Measurements from ENCODE around the gene HCLS1. TPM values are rescaled to one million over a fixed set of nuclear protein-coding genes. Genes with fewer than 3 reads are reported as not detected.

HCLS1 gene
- total and polyA plus RNA-seq, 10 donors = 207 to 554 (median 349) TPM

DNA sequence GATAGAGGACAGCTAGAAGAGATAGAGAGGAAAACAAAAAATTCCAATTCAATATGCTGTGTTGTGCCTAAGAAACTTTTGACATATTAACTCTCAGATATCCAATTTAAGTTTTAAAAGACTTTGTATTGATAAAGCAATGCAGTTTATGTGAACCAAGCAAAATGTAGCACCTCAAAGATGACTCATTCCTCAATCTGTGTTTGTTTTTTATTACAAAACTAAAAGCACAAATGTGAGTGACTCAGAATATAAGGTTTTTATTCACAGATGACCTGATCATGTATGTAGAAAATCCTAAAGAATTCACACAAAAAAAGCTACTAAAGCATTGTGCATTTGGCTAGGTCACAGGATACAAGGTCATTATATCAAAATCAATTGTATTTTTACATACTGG is 11.1 kb downstream of the HCLS1 start:
- intact Hi-C loops (cut with DNase I; ENCODE audit: low total_unique reads) = no loop called here
- H3K27ac ChIP-seq = peak overlapping the region in 4 of 8 donors; percentile 24 to 64 (median 50)

DNA sequence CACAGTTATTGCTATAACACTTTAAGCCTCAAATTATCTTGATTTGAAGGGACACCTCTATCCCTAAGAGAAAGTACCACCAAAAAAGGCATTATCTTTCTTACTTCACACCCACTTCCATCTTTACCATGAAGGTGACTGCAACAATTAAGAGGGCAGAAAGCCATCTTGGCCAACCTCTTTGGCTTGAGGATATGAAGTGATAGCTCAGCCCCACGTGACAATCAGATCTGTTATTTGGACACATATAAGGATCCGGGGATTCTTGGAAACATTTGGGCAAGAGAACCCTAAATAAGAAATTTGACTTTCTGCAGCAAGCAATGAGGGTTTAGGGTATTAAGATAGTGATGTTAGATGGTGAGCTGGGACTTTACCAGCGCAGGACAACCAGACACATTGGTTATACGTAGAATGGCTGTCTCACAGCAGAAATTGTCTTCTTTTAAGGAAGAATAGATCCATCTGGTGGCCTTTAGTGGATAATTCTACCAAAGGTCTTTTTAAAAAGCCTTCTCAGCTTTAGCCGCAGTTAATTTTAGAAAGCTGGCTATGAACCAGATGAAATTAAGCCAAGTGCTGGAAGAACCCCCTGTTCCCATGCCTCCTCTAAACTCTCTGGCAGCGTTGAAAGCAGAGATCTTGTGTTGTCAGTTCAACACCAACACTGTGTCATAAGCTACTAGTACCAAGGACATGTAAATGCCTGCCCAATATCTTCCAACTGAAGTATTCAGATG is 12.3 kb downstream of the HCLS1 start:
- Histone ChIP-seq H3K4me1 (peaks cover 0 to 62% (median 29%) of the 10 kb centered on the region in 6 donors), H3K4me3 (no peak overlapping the region), H3K36me3 (peaks cover 0 to 91% (median 52%) of the 10 kb centered on the region in 6 donors), H3K9me3 (no peaks in the 10 kb centered on the region), H3K27ac (peak overlapping the region in 5 of 8 donors; percentile 9 to 64 (median 54)), H3K27me3 (replicated peaks in 1 of 7) (no peaks in the 10 kb centered on the region)
- DNase-seq = no peak
- intact Hi-C loops (cut with DNase I; ENCODE audit: low total_unique reads) = no loop called here
- TF ChIP-seq POLR2AphosphoS5 (IDR thresholded peaks at IDR 0.05) (peak in 1 of 3 donors; percentile 42), POLR2A (IDR thresholded peaks at IDR 0.05) (no peak)
- TF ChIP-seq, protein P1, sequence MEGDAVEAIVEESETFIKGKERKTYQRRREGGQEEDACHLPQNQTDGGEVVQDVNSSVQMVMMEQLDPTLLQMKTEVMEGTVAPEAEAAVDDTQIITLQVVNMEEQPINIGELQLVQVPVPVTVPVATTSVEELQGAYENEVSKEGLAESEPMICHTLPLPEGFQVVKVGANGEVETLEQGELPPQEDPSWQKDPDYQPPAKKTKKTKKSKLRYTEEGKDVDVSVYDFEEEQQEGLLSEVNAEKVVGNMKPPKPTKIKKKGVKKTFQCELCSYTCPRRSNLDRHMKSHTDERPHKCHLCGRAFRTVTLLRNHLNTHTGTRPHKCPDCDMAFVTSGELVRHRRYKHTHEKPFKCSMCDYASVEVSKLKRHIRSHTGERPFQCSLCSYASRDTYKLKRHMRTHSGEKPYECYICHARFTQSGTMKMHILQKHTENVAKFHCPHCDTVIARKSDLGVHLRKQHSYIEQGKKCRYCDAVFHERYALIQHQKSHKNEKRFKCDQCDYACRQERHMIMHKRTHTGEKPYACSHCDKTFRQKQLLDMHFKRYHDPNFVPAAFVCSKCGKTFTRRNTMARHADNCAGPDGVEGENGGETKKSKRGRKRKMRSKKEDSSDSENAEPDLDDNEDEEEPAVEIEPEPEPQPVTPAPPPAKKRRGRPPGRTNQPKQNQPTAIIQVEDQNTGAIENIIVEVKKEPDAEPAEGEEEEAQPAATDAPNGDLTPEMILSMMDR (IDR thresholded peaks at IDR 0.05 in 8 of 11, conservative IDR thresholded peaks at IDR 0.05 in 3 of 11) = no peak
- WGBS, 5 donors = 73 to 88% (median 85%) methylated on average over 6 of the region's 6 CpGs

More for the DNA sequence above, 11.1 kb downstream of the HCLS1 start:
- Histone ChIP-seq H3K27me3 (replicated peaks in 1 of 7) (no peaks in the 10 kb centered on the region), H3K9me3 (no peaks in the 10 kb centered on the region), H3K36me3 (peaks cover 0 to 91% (median 47%) of the 10 kb centered on the region in 6 donors), H3K4me1 (peaks cover 0 to 75% (median 42%) of the 10 kb centered on the region in 6 donors), H3K4me3 (no peak overlapping the region)
- no peak for TF ChIP-seq POLR2AphosphoS5 (IDR thresholded peaks at IDR 0.05)
- TF ChIP-seq, protein P1 (IDR thresholded peaks at IDR 0.05 in 8 of 11, conservative IDR thresholded peaks at IDR 0.05 in 3 of 11) = no peak
- TF ChIP-seq POLR2A (IDR thresholded peaks at IDR 0.05) = no peak
- DNase-seq = no peak

DNA sequence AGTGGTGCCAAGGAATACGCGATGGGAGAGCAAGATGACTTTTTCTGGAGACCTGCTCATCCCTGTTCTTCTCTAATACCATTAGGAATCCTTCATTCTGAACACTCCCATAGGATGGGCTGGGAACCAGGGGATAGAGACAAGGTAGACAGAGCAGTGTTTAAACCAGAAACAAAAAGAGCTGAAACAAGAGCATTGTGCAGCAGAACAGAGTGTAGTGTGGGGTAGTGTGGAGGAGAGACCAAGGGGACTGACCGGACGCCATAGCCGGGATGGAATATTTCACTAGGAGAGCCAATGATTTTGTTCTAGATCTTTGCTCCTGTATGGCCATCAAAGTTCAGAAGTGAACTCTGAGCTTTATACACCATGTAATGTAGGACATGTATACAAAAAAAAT is 15.6 kb downstream of the HCLS1 start:
- H3K4me3 ChIP-seq = no peak overlapping the region
- no peak for TF ChIP-seq POLR2A (IDR thresholded peaks at IDR 0.05)
- TF ChIP-seq POLR2AphosphoS5 (IDR thresholded peaks at IDR 0.05) = no peak
- TF ChIP-seq, protein P1 (IDR thresholded peaks at IDR 0.05 in 8 of 11, conservative IDR thresholded peaks at IDR 0.05 in 3 of 11) = no peak
- no peak overlapping the region for H3K27ac ChIP-seq
- 93 to 97% (median 96%) methylated on average over 5 of the region's 5 CpGs for WGBS, 5 donors
- intact Hi-C loops (cut with DNase I; ENCODE audit: low total_unique reads) = no loop called here
- no peaks in the 10 kb centered on the region for H3K27me3 ChIP-seq (replicated peaks in 1 of 7)
- H3K9me3 ChIP-seq = no peaks in the 10 kb centered on the region
- peaks cover 0 to 30% (median 2%) of the 10 kb centered on the region in 6 donors for H3K4me1 ChIP-seq
- DNase-seq = no peak
- peaks cover 0 to 89% (median 57%) of the 10 kb centered on the region in 6 donors for H3K36me3 ChIP-seq

DNA sequence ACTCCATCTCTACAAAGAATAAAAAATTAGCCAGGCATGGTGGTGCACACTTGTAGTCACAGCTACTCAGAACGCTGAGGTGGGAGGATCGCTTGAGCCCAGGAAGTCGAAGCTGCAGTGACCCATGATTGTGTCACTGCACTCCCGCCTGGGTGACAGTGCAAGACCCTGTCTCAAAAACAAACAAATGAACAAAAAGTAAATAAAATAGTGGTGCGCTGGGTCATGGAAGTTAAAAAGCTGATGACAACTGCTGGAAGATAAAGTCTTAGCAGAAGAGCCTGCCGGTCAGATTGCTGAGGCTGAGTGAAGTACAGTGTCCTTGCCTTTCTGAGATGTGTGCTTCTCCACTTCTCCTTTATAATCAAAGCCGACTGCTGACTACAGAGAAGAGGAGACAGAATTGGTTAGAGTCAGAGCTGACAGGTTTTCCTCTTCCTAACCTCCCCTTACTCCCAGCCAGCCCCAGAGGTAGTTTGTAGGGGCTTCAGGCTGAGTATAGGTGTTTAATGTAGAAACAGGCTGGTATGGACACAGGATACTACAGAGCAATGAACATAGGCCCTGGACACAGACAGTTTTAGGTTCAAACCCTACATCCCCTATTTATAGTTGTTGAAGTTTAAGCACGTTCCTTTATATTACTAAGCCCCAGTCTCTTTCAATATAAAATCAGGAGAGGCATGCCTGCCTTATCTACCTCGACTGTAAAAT is 17.9 kb downstream of the HCLS1 start:
- Histone ChIP-seq H3K27me3 (replicated peaks in 1 of 7) (no peaks in the 10 kb centered on the region), H3K36me3 (peaks cover 0 to 89% (median 65%) of the 10 kb centered on the region in 6 donors), H3K4me1 (peaks cover 0 to 9% (median 0%) of the 10 kb centered on the region in 6 donors), H3K4me3 (no peak overlapping the region), H3K9me3 (no peaks in the 10 kb centered on the region), H3K27ac (no peak overlapping the region)
- DNase-seq = no peak
- no peak for TF ChIP-seq POLR2AphosphoS5 (IDR thresholded peaks at IDR 0.05)
- TF ChIP-seq, protein P1 (IDR thresholded peaks at IDR 0.05 in 8 of 11, conservative IDR thresholded peaks at IDR 0.05 in 3 of 11) = no peak
- 84 to 94% (median 90%) methylated on average over 9 of the region's 9 CpGs for WGBS, 5 donors
- intact Hi-C loops (cut with DNase I; ENCODE audit: low total_unique reads) = no loop called here
